NB4 (cell line): ENCODE results near the gene LHX6.

ENCODE experiments used
- CTCF ChIP-seq: IDR thresholded peaks from one replicate; pipeline ENCODE4 v1.5.1; 2012; ENCODE audit warnings: low read depth, low read length
- MAX ChIP-seq: IDR thresholded peaks from 2 replicates; pipeline ENCODE4 v1.6.1; 2011; ENCODE audit warnings: low read depth, low read length
- MYC ChIP-seq: IDR thresholded peaks from 2 replicates; pipeline ENCODE4 v1.6.1; 2011; ENCODE audit warnings: low read depth, low read length
- POLR2A ChIP-seq: IDR thresholded peaks from 2 replicates; pipeline ENCODE4 v1.6.1; 2011; ENCODE audit warnings: mild to moderate bottlenecking; ENCODE audit not compliant: insufficient read length; ENCODE audit errors: extremely low read depth

GRCh38 chr9:122197882-122198281 lies 30.9 kb downstream of the LHX6 start:
- TF ChIP-seq POLR2A (no peak), CTCF (no peak), MYC (no peak), MAX (no peak)
